HEK293 (cell line): ENCODE data around the gene ASIC4.

Experiments used
- CTCF ChIA-PET: fragments of 350-600 bp; formaldehyde crosslinking; extraction: SDS; loops from one replicate; lab custom pipeline; 2021; ENCODE audit warnings: antibody characterized with exemption; lab: Yijun Ruan, JAX
- POLR2A ChIA-PET: fragments of 300-600 bp; formaldehyde crosslinking; extraction: SDS; loops from one replicate; lab custom pipeline; 2020; ENCODE audit warnings: antibody characterized with exemption, inconsistent platforms; lab: Yijun Ruan, JAX
- H3K27ac ChIP-seq: fragments of 200-500 bp; sonication (Bioruptor generic); 2 replicates; pipeline ENCODE4 v1.5.1; 2014; ENCODE audit warnings: low read depth, low read length, control low read depth, inconsistent platforms; ENCODE audit errors: extremely low read depth
- H3K36me3 ChIP-seq, 2 experiments: fragments of 200-500 bp in 1 of 2; sonication (Bioruptor generic) in 1 of 2; 1 replicate in 1 of 2; 2 replicates in 1 of 2; pipeline ENCODE4 v1.5.1; 2014 to 2017; ENCODE audit warnings: inconsistent platforms in 2 of 2, low read length in 2 of 2; ENCODE audit not compliant: control insufficient read depth in 2 of 2, insufficient read depth in 1 of 2
- H3K4me1 ChIP-seq: fragments of 200-500 bp; sonication (Bioruptor generic); 2 replicates; pipeline ENCODE4 v1.5.1; 2014; ENCODE audit warnings: mild to moderate bottlenecking, low read length, inconsistent platforms; ENCODE audit not compliant: control insufficient read depth, insufficient read depth
- H3K4me3 ChIP-seq: 2 replicates; pipeline ENCODE4 v1.5.1; 2011; ENCODE audit warnings: low read depth, mild to moderate bottlenecking, control low read depth, low read length, moderate library complexity
- H3K9me3 ChIP-seq: fragments of 200-500 bp; sonication (Bioruptor generic); 2 replicates; pipeline ENCODE4 v1.5.1; 2014; ENCODE audit warnings: low read depth, low read length, inconsistent platforms; ENCODE audit not compliant: control insufficient read depth, insufficient read depth
- KLF10 ChIP-seq: fragments of 450-650 bp; IDR thresholded peaks from 2 replicates; pipeline ENCODE4 v1.5.1; 2018; ENCODE audit warnings: missing biosample characterization, mild to moderate bottlenecking, missing genetic modification characterization
- PRDM1 ChIP-seq: fragments of 450-650 bp; formaldehyde crosslinking; IDR thresholded peaks from 2 replicates; pipeline ENCODE4; 2016; ENCODE audit warnings: missing biosample characterization, missing genetic modification characterization
- SP3 ChIP-seq: fragments of 450-650 bp; formaldehyde crosslinking; IDR thresholded peaks from 2 replicates; pipeline ENCODE4 v1.5.1; 2016; ENCODE audit warnings: missing biosample characterization, missing genetic modification characterization
- ZBTB1 ChIP-seq: fragments of 450-650 bp; formaldehyde crosslinking; IDR thresholded peaks from 2 replicates; pipeline ENCODE4 v1.5.1; 2016; ENCODE audit warnings: missing biosample characterization, missing genetic modification characterization
- ZBTB20 ChIP-seq: fragments of 450-650 bp; formaldehyde crosslinking; IDR thresholded peaks from 2 replicates; pipeline ENCODE4 v1.5.1; 2016; ENCODE audit warnings: missing biosample characterization, missing genetic modification characterization
- ZIC2 ChIP-seq: fragments of 450-650 bp; formaldehyde crosslinking; IDR thresholded peaks from 2 replicates; pipeline ENCODE4 v1.5.1; 2016; ENCODE audit warnings: missing biosample characterization, missing genetic modification characterization
- ZNF121 ChIP-seq: fragments of 450-650 bp; formaldehyde crosslinking; IDR thresholded peaks from 2 replicates; pipeline ENCODE4 v1.5.1; 2016; ENCODE audit warnings: missing biosample characterization, missing genetic modification characterization
- ZNF133 ChIP-seq: fragments of 450-650 bp; formaldehyde crosslinking; IDR thresholded peaks from 2 replicates; pipeline ENCODE4 v1.5.1; 2016; ENCODE audit warnings: missing biosample characterization, missing genetic modification characterization
- ZNF138 ChIP-seq: fragments of 450-650 bp; formaldehyde crosslinking; IDR thresholded peaks from 2 replicates; pipeline ENCODE4 v1.5.1; 2016; ENCODE audit warnings: missing biosample characterization, missing genetic modification characterization, borderline replicate concordance
- ZNF175 ChIP-seq: fragments of 450-650 bp; formaldehyde crosslinking; IDR thresholded peaks from 2 replicates; pipeline ENCODE4 v1.5.1; 2016; ENCODE audit warnings: missing biosample characterization, missing genetic modification characterization
- ZNF24 ChIP-seq: fragments of 450-650 bp; formaldehyde crosslinking; IDR thresholded peaks from 2 replicates; pipeline ENCODE4 v1.5.1; 2016; ENCODE audit warnings: missing biosample characterization, missing genetic modification characterization
- ZNF266 ChIP-seq: fragments of 450-650 bp; formaldehyde crosslinking; IDR thresholded peaks from 2 replicates; pipeline ENCODE4 v1.5.1; 2016; ENCODE audit warnings: missing biosample characterization, missing genetic modification characterization, low read depth
- ZNF311 ChIP-seq: fragments of 450-650 bp; formaldehyde crosslinking; IDR thresholded peaks from 2 replicates; pipeline ENCODE4 v1.5.1; 2017; ENCODE audit warnings: missing biosample characterization, missing genetic modification characterization, borderline replicate concordance
- ZNF341 ChIP-seq: fragments of 450-650 bp; formaldehyde crosslinking; IDR thresholded peaks from 2 replicates; pipeline ENCODE4; 2016; ENCODE audit warnings: low read depth, missing biosample characterization, missing genetic modification characterization
- ZNF394 ChIP-seq: fragments of 450-650 bp; formaldehyde crosslinking; IDR thresholded peaks from 2 replicates; pipeline ENCODE4 v1.5.1; 2016; ENCODE audit warnings: missing biosample characterization, missing genetic modification characterization, mild to moderate bottlenecking, moderate library complexity, borderline replicate concordance
- ZNF416 ChIP-seq: fragments of 450-650 bp; formaldehyde crosslinking; IDR thresholded peaks from 2 replicates; pipeline ENCODE4 v1.5.1; 2016; ENCODE audit warnings: missing biosample characterization, missing genetic modification characterization
- ZNF473 ChIP-seq: fragments of 450-650 bp; formaldehyde crosslinking; IDR thresholded peaks from 2 replicates; pipeline ENCODE4 v1.5.1; 2017; ENCODE audit warnings: missing biosample characterization, missing genetic modification characterization
- ZNF561 ChIP-seq: fragments of 450-650 bp; IDR thresholded peaks from 2 replicates; pipeline ENCODE4 v1.5.1; 2018; ENCODE audit warnings: missing biosample characterization, missing genetic modification characterization, borderline replicate concordance
- ZNF621 ChIP-seq: fragments of 450-650 bp; formaldehyde crosslinking; IDR thresholded peaks from 2 replicates; pipeline ENCODE4 v1.5.1; 2017; ENCODE audit warnings: missing biosample characterization, missing genetic modification characterization
- ZNF658 ChIP-seq: fragments of 450-650 bp; formaldehyde crosslinking; IDR thresholded peaks from 2 replicates; pipeline ENCODE4; 2016; ENCODE audit warnings: missing biosample characterization, missing genetic modification characterization
- ZNF677 ChIP-seq: fragments of 450-650 bp; IDR thresholded peaks from 2 replicates; pipeline ENCODE4 v1.5.0; 2018; ENCODE audit warnings: missing biosample characterization, mild to moderate bottlenecking, missing genetic modification characterization, moderate library complexity
- ZNF701 ChIP-seq: fragments of 450-650 bp; formaldehyde crosslinking; IDR thresholded peaks from 2 replicates; pipeline ENCODE4 v1.5.1; 2016; ENCODE audit warnings: missing biosample characterization, missing genetic modification characterization
- ZNF707 ChIP-seq: fragments of 450-650 bp; formaldehyde crosslinking; IDR thresholded peaks from 2 replicates; pipeline ENCODE4 v1.5.1; 2016; ENCODE audit warnings: missing biosample characterization, missing genetic modification characterization
- TF ChIP-seq, protein P1 (sequence below): fragments of 450-650 bp; formaldehyde crosslinking; IDR thresholded peaks from 2 replicates; pipeline ENCODE4 v1.5.1; 2017; ENCODE audit warnings: missing biosample characterization, missing genetic modification characterization
- TF ChIP-seq, protein P2 (sequence below): fragments of 450-650 bp; formaldehyde crosslinking; IDR thresholded peaks from 2 replicates; pipeline ENCODE4 v1.5.1; 2017; ENCODE audit warnings: missing biosample characterization, missing genetic modification characterization
- TF ChIP-seq, protein P3 (sequence below): fragments of 450-650 bp; formaldehyde crosslinking; IDR thresholded peaks from 2 replicates; pipeline ENCODE4 v1.5.1; 2016; ENCODE audit warnings: missing biosample characterization, missing genetic modification characterization
- TF ChIP-seq, protein P4 (sequence below): fragments of 450-650 bp; formaldehyde crosslinking; IDR thresholded peaks from 2 replicates; pipeline ENCODE4 v1.5.1; 2016; ENCODE audit warnings: missing biosample characterization, missing genetic modification characterization

Gene ASIC4

DNA sequence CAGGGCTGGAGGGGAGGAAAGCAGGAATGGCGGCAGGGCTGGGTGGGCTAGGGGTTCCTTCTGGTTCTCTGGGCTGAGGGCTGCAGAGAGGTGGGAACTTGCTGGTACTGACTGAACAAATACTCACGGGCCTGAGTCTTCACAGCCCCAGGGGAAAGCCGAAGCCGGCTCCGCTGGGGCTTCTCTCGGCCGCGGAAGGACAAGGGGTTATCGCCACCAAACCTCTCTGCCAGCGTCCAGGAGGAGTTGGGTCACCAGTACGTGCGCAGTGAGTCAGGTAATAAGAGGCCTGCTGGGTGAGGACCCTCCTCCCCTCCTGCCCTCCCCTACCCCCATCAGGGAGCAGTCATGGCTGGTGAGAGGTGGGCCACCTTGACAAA is 29.1 kb upstream of the ASIC4 start:
- Histone ChIP-seq H3K4me3 (no peak overlapping the region), H3K4me1 (no peaks in the 10 kb centered on the region), H3K36me3 (peaks cover 0 to 12% of the 10 kb centered on the region in 2 experiments; a peak in 1 of 3 replicates), H3K9me3 (no peaks in the 10 kb centered on the region), H3K27ac (no peak overlapping the region)
- no peak for TF ChIP-seq ZNF621 (tag by site-specific recombination)
- ChIA-PET POLR2A (interaction anchor here (0.9 to 2.6 kb wide), 2 partner anchors 10 to 13 kb away, joined by 3 to 7 read pairs; partner anchors contain the start of gene GMPPA), CTCF (interaction anchor here (0.6 to 2.9 kb wide), 3 partner anchors 9 to 251 kb away, joined by 3 to 42 read pairs (median 8); a partner anchor contains a TSS)

DNA sequence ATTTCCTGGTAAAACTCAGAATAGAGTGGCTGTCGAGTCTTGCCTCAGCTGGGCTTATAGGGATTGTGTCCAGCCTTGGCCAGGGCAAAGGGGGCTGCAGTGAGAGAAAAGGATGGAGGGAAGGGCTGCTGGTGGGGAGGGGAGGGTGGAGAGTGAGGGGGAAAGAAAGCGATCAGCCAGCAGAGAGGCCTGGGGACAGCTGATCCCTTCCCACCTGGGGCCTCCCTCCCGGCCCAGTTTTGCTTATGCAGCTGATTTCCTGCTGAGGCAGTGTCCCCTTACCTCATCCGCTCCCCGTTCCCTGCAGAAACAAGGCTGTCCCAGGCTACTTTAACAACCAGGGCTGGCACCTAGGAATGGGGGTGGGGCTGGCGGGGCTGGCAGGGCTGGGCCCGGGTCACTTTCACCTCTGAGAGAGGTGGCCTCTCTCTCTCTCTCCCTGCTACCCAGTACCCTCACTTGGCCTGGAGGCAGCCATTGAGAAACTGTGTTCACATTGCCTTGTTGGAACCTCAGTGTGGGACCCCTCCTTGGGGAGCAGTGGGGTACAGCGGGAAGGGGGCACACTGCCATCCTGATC is 27.8 kb upstream of the ASIC4 start:
- Histone ChIP-seq H3K9me3 (no peaks in the 10 kb centered on the region), H3K36me3 (peaks cover 0 to 5% of the 10 kb centered on the region in 2 experiments; a peak in 1 of 3 replicates), H3K4me1 (no peaks in the 10 kb centered on the region), H3K4me3 (no peak overlapping the region), H3K27ac (no peak overlapping the region)
- CTCF ChIA-PET, result interaction anchor here (0.7 to 2.9 kb wide), 10 partner anchors 8 to 386 kb away, joined by 3 to 42 read pairs (median 5); a partner anchor contains a TSS
- TF ChIP-seq ZNF561 (tag by site-specific recombination) (no peak), ZNF133 (tag by site-specific recombination) (no peak), ZNF341 (tag by site-specific recombination) (peak; percentile 77), ZIC2 (tag by site-specific recombination) (0 out of 2 replicates have a peak, but pooled peaks have one; percentile 16), PRDM1 (tag by site-specific recombination) (0 out of 2 replicates have a peak, but pooled peaks have one; percentile 7), ZNF701 (tag by site-specific recombination) (no peak), ZNF658 (tag by site-specific recombination) (no peak), ZNF394 (tag by site-specific recombination) (peak; percentile 59; the same call in 1 of the 2 replicates), ZNF707 (tag by site-specific recombination) (no peak), ZBTB20 (tag by site-specific recombination) (no peak)
- TF ChIP-seq, protein P1, sequence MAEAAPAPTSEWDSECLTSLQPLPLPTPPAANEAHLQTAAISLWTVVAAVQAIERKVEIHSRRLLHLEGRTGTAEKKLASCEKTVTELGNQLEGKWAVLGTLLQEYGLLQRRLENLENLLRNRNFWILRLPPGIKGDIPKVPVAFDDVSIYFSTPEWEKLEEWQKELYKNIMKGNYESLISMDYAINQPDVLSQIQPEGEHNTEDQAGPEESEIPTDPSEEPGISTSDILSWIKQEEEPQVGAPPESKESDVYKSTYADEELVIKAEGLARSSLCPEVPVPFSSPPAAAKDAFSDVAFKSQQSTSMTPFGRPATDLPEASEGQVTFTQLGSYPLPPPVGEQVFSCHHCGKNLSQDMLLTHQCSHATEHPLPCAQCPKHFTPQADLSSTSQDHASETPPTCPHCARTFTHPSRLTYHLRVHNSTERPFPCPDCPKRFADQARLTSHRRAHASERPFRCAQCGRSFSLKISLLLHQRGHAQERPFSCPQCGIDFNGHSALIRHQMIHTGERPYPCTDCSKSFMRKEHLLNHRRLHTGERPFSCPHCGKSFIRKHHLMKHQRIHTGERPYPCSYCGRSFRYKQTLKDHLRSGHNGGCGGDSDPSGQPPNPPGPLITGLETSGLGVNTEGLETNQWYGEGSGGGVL (tag by site-specific recombination), result peak; percentile 62
- POLR2A ChIA-PET, result interaction anchor here (0.6 to 2.6 kb wide), 3 partner anchors 12 to 114 kb away, joined by 3 to 7 read pairs (median 3); partner anchors contain the start of gene GMPPA

DNA sequence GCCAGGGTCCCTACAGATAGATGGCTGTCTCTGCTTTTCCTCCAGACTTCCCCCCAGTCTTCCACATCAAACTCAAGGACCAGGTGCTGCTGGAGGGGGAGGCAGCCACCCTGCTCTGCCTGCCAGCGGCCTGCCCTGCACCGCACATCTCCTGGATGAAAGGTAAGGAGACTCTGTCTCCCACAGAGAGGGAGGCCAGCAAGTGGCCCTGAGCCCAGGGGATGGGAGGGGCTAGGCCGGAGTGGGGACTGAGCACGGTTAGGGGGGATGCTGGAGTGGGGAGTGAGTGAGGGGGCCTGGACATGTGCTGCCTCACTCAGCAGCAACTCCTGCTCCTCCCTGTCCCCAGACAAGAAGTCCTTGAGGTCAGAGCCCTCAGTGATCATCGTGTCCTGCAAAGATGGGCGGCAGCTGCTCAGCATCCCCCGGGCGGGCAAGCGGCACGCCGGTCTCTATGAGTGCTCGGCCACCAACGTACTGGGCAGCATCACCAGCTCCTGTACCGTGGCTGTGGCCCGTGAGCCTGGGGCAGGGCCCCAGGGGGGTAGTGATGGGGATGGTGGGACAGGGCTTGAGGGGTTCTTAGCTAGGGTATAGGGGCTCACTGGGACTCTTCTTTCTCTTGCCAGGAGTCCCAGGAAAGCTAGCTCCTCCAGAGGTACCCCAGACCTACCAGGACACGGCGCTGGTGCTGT is 26.0 kb upstream of the ASIC4 start:
- ChIA-PET CTCF (interaction anchor here (0.8 to 1.6 kb wide), 3 partner anchors 11 to 13 kb away, joined by 3 to 7 read pairs (median 3); no protein-coding TSS in a partner anchor), POLR2A (no interaction called here)
- Histone ChIP-seq H3K4me3 (no peak overlapping the region), H3K36me3 (no peaks in the 10 kb centered on the region), H3K27ac (no peak overlapping the region), H3K4me1 (no peaks in the 10 kb centered on the region), H3K9me3 (no peaks in the 10 kb centered on the region)
- TF ChIP-seq ZNF311 (no peak), SP3 (tag by site-specific recombination) (no peak), ZNF677 (no peak), ZNF121 (tag by site-specific recombination) (no peak), ZNF416 (tag by site-specific recombination) (no peak), KLF10 (no peak), ZNF24 (tag by site-specific recombination) (no peak), ZBTB1 (tag by site-specific recombination) (no peak), ZNF138 (tag by site-specific recombination) (no peak), ZNF473 (tag by site-specific recombination) (no peak), ZNF175 (tag by site-specific recombination) (no peak), ZNF266 (tag by site-specific recombination) (no peak)
- TF ChIP-seq, protein P2, sequence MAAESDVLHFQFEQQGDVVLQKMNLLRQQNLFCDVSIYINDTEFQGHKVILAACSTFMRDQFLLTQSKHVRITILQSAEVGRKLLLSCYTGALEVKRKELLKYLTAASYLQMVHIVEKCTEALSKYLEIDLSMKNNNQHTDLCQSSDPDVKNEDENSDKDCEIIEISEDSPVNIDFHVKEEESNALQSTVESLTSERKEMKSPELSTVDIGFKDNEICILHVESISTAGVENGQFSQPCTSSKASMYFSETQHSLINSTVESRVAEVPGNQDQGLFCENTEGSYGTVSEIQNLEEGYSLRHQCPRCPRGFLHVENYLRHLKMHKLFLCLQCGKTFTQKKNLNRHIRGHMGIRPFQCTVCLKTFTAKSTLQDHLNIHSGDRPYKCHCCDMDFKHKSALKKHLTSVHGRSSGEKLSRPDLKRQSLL (tag by site-specific recombination), result no peak
- TF ChIP-seq, protein P3, sequence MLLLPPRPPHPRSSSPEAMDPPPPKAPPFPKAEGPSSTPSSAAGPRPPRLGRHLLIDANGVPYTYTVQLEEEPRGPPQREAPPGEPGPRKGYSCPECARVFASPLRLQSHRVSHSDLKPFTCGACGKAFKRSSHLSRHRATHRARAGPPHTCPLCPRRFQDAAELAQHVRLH (tag by site-specific recombination), result no peak
- TF ChIP-seq, protein P4, sequence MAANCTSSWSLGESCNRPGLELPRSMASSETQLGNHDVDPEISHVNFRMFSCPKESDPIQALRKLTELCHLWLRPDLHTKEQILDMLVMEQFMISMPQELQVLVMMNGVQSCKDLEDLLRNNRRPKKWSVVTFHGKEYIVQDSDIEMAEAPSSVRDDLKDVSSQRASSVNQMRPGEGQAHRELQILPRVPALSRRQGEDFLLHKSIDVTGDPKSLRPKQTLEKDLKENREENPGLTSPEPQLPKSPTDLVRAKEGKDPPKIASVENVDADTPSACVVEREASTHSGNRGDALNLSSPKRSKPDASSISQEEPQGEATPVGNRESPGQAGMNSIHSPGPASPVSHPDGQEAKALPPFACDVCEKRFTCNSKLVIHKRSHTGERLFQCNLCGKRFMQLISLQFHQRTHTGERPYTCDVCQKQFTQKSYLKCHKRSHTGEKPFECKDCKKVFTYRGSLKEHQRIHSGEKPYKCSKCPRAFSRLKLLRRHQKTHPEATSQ (tag by site-specific recombination), result no peak
